ENCODE data around the gene NSF.
"Not testable (repeated sequence)": the region's sequence is repeated elsewhere in the genome, so short reads cannot be mapped to it uniquely, and the experiment has no call there.

Gene NSF

DNA sequence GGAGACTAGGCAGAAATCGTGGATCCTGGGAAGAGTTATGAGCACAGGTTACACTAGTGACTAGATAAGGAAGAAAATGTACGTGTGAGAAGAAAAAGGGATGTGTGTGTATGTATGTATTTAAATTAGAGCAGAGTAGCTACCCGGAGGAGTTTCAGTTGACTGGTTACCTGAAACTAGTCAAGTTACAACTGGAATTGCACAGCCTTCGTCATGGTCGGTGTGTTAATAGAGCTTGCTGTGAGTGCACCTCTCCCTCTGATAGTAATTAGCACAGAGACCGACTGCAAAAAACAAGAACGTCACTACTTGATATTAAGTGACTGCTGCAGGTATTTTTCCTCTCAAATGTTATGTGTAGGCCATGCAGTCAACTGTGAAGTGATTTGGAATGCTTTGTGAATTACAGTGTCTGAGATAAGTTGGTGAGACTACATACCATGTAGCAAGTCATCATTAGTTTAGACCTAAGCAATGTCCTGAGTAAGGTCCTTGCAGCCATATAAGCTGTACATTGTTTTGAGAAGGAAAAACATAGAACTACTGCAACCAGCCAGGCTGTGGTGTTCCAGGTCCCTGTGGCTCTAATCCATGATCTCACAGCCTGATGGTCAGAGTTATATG, 132.3 kb downstream of the NSF start:
- DNase-seq = no peak

DNA sequence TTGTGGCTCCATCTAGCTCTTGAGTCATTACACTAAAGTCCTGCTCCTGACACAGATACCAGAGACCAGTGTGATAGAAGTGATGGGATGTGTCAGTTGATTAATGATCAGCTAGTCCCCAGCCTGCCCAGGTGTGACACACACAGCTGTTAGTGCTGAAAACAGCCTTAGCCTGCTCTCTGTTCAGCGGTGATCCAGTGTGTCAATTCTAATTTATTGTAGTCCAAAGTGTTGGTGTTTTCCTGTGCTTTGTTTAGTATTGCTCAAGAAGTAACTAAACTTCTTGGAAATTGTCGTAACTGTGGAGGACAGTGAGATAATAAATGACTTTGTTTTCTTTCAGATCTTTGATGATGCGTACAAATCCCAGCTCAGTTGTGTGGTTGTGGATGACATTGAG, 135.7 kb downstream of the NSF start:
- no peak for DNase-seq

DNA sequence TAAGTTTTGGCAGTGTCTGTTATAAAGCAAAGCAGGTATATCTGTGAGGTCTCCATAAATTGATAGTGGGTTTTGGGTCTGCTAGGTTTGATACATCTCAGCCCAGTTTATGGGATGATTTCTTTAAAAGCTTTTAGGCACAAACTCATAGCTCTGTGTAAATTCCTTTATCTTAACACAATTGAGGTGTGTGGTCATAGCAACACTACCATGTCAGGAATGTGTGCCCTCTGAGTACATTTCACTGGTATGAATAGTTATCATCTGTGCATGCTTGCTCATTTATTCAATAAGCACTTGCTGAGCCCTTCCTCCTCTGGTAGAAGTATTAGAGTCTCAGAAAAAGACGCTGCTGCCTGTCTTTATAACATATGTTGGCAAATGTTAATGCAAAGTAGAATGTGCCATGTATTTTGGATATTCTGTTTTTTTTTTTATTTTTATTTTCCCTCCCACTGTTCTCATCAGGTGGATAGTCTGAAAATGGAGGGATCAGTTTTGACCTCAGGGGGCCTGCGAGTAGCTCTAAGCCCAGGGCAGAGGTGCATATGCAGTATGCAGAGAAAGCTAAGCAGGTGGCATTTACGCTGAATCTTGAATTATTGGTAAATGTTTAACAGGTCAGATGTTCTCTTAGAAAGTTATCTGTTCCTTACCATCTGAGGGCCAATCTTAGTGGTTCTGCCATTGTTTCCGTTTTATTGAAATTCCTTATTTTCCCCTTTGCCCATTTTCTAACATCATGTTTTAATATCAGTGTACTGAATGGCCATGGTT, 137.3 kb downstream of the NSF start:
- no peak for DNase-seq

DNA sequence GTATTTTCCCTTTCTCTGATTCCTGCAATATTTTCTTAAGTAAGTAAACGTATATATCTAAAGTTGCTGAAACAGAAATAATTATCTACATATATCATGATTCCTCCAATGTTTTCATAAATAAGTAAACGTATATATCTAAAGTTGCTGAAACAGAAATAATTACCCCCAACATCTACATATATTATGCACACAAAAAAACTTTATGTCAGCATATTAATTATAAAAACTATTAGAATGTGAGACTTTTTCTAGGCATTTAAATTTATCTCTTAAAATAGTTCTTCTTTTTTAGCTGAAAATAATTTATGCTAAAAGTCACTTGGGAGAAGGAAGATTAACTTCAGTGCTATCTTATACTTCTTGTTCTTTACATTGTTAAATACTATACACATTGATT, 139.6 kb downstream of the NSF start:
- no peak for DNase-seq

DNA sequence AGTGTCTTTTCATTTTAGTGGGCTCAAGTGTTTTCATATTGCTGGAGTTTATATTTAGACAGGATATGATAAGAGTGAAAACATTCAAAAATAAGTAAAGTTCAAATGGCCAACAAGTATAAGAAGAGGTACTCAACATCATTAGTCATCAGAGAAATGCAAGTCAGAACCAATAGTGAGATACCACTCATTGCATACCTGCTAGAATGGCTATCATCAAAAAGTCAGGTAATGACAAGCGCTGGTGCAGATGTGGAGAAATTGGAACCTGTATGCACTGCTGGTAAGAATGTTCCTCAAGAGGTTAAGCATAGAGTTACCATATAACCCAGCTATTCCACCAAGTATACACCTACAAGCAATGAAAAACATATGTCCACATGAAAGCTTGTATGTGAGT, 140.2 kb downstream of the NSF start:
- DNase-seq = no peak

DNA sequence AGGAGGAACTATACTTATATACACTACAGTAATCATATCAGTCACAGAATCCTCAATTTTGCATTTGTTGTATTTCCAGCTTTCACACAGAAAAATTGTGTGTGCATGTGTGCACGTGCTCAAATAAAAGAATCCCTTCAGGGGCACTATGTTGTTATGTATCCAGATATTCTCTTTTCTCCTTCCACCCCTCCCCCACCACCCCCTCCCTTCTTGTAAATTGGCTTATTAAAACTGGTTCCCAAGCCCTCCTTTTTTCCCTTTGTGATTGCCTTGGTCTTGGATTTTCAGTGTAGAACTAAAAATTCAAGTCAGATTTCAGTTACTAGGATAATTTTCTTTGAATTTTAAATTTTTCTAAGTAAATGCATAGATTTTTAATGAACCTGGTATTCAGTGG, 141.7 kb downstream of the NSF start:
- DNase-seq = no peak

DNA sequence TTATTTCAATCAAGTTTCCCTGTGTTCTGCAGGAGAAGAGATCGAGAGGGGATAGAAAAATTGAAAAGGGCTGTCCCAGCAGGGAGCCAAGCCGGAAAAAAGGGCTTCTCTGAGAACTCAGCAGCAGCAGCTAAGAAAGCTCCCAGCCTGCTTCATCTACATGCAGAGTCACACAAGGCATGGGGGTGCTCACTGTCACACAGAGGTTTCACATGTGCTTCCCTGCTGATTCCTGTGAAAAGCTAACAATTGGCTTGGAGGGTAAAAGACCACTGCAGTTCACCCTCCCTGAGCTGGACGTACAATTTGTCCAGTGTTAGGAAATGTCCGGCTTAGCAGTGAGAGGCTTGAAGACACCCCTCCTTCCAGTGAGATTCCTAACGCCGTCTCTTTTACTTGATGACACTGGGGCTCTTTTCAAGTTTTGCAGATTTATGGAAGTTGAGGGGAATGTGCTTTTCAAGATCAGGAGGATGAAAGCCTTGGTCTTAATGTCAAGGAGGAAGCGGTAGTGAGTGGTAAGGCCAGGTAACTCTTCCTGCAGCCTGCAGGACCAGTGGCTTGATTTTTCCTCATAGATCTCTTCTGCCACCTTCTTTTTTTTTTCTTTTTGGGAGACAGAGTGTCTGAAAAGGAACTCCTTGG, 142.4 kb downstream of the NSF start:
- DNase-seq = no peak

DNA sequence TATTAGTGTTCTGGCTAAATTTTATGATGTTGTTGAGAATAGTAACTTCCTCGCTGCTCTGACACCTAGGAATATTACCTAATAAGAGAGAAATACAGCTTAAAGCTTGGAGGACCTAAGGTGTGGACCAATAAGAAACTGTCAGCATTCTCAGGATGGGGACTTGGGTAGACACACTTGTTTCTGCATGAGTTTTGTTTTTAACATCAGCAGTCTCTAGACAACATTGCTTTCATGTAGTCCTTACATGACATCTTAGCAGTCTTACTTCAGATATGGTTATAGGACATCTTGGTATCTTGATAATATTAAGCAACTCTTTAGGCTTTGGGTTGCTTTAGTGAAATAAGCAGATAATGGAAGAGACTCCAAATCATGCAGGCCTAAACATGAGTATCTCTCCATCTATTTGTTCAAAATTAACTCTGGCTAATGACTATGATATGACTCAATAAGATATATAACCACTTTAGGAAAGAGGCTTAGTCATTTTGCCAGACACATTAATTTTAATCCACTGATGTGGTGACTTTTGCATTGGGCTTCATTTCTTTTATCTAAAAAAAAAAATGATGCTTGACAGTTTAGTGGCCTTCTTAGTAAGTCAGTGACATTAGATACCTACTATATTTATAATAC, 143.5 kb downstream of the NSF start:
- DNase-seq = no peak

DNA sequence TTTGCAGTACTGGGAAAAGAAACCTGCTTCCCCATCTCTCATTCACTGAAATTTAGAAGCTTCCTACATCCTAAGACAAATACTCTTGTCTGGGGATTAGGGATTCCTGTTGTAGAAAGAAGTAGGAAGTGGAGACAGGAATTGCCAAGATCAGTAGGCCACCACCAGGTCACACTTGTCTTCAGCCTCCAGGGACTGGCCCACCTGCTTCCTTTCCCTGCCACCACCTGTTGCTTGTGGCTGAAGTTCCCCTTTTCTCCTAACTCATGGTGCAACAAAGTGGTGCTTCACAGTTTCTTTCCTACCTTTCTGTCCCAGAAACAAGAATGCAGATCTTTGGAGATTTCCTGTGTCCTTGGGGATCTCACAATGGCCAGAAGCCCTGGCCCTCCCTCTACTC, 145.6 kb downstream of the NSF start:
- DNase-seq = no peak

DNA sequence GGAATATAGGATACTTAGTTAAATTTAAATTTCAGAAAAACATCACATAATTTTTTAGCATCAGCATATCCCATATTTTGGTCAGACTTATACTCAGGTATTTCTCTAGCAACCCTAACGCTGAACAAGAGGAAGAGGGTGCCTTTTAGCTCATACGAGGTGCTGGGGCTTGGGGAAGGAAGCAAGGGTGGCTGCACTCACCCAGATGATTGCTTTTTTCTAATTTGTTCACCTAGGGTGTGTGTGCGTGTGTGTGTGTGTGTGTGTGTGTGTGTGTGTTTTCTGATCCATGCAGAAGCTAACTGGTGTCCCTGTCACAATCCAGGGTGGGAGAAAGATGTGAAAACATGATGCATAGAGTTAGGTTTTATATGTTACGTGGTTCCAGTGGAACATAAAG, 146.9 kb downstream of the NSF start:
- no peak for DNase-seq

DNA sequence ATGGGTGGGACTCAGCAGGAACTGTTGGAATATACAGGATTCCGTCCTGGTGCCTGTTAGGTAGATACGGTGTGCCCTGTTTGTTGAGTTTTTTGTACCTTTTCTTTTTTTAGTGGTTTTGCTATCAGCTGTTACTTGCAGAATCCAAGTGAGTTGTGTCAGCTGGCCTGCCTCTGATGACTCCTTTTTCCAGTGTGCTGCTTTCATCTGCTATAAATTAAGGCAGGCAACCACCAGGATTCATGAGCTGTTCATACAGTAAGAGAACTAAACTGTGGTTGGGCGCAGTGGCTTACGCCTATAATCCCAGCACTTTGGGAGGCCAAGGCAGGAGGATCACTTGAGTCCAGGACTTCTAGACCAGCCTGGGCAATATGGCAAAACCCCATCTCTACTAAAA, 148.1 kb downstream of the NSF start:
- DNase-seq = no peak

DNA sequence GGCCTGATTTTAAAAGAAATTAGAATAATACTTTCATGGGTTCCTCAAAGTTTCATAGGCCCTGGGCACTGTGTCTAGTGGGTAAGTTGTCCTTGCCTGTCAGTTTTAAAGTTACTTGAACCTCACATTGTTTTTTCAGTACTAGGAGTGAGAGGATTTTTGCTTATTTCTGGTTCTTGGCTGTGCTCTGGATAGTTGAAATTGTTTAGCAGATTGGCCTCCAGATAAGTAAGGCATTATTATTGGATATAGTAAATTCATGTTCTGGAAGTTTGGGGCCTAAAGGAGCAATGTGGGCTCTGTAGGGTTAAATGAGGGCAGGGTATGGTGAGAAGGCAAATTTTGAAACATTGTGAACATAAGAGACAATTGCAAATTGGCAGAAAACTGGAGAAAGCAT, 149.5 kb downstream of the NSF start:
- no peak for DNase-seq

DNA sequence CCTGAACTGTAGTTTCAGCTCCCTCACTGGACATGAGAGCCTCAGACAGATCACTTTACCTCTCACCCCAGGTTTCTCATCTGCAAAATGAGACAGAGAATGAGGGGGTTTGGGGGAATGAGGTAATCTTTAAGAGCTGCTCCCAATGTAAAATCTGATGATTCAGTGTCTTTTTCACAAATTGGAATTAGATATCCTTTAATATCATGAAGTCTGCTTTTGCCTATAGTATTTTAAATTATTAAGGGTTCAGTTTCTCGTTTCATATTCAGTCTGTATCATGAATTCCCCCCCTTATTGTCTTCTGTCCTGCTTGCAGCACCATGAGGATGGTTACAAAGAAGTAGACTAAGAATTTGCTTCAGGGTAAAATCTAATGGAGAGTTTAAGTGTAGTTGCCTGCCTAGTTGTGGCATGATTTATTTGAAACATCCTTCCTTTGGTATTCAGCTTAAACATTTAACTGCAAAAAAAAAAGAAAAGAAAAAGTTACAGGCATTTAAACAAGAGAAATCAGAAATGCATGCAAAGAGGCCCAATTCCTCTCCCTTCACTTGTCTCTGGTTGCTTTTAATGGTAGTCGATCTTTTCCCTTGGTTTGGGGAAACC, 150.8 kb downstream of the NSF start:
- DNase-seq = no peak

DNA sequence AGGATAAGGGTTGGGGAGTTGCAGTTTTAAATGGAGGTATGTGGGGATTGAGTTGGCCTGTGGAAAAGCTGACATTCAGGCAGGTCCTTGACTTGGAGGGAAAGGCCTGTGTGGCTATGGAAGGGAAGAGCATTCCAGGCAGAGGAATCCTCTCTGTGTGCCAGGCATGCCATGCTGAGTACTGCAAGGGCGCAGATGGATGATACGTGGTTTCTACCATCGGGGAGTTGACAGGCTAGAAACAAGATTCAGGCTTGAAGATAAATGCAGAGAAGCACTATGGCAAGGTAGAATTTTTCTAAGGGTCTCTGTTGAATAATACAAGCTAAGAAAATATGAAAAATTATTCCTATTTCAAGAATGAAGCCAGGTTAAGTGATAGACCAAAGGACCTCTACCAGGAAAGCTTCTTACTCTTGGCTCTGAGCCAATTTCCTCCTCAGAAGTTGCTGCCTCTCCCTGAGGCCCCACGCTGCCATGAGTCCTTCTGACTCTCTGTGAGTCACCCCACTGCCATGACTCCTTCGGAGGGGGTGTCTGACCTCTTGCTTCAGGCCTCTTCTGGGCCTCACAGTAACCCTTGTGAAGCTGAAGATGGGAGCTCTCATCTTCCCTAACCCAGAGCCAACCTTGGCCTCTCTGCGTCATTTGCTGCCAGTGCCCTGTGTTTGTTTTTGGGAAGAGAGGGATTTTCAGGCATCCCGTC, 152.2 kb downstream of the NSF start:
- DNase-seq = no peak

DNA sequence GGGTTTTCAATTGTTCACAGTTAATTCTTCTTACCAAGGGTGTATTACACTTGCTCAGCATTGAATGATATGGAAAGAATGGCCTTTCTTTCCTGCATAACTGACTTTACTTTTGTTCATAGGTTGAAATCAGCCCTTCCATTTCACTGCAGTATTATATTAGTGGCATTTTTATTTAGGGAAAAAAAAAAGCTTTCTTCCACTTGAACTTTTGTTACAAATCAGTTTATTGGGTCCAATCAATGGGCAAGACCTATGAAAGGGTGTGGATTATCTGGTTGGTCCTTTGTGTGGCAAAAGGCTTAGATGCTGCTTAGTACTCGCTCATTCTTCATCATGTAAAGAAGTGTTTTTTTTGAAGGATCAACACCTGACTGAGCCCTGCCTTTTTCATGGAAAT, 154.0 kb downstream of the NSF start:
- DNase-seq = no peak

DNA sequence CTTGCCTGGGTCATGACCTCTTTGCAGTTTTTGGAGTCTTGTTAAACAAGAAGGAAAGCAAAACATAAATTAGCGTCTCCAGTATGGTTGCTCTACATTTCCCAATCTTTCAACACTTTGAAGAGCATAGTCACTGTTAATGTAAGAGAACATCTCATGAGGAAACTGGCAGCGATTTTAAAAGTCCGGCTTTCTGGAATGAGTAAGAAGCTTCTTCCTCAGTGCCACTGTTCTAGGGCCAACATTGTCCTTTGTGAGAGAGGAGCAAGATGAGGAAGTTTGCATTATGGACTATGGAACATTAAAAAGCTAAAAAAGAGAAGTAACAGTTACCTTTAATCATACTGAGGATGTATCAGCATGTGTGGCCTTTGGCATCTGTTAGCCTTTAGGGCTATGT, 154.9 kb downstream of the NSF start:
- no peak for DNase-seq

DNA sequence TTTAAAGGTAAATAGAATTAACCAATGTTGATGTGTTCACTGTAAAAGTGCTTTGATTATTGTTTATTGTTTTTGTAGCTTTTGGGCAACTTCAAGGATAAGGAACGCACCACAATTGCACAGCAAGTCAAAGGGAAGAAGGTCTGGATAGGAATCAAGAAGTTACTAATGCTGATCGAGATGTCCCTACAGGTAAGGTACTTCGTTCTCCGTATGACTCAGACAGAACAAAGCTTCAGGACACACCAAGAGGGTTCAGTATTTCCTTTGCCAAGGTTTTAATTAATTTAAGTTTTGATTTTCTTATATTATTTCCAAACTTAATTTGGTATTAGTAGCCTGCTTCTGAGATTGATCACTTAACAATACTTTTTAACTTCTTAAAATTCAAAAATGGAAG, 161.0 kb downstream of the NSF start:
- no peak for DNase-seq

DNA sequence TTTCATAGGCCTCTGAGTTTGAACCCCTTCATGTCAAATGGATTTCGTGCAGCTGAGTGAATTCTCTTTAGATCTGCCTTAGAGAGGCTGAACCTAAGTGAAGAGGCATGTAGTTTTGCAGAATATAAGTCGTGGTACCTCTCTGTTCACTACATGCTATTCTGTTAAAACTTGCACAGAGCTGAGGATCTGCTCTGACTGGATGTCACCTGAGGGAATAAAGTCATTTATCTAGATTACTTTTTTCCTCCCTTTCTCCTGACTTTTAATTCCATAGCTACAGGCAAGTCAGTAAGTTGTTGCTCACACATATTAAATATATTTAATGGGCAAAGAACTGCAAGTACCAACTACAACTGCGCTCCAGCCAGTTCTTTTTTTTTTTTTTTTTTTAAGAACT, 163.3 kb downstream of the NSF start:
- DNase-seq = no peak

DNA sequence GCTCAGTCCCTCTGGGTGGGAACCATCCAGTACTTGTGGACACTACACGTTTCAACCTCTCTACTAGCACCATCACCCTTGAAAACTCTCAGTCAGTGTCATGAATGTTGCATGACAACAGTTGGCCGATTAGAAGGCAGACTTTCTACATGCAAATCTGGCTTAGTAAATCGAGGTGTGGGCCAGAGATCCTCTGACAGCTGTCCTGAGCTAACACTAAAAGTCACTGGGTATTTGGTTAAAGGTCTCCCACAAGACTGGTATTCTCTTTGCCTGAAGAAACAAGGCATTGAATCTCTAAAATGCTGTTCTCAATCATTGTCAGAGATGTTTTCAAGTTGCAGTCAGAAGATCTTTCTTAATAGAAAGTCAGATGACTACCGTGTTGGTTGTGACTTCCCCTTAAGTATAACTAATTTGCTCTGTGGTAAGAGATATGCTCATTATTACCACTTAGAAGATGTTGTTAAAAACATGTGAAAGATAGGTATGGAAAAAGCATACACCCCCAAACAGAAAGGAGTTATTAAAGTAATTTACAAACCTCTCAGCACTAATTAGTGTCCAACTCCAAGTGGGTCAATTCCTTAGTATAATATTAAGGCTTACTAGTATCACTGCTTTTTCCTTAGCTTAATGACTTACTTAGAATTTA, 165.7 kb downstream of the NSF start:
- no peak for DNase-seq

DNA sequence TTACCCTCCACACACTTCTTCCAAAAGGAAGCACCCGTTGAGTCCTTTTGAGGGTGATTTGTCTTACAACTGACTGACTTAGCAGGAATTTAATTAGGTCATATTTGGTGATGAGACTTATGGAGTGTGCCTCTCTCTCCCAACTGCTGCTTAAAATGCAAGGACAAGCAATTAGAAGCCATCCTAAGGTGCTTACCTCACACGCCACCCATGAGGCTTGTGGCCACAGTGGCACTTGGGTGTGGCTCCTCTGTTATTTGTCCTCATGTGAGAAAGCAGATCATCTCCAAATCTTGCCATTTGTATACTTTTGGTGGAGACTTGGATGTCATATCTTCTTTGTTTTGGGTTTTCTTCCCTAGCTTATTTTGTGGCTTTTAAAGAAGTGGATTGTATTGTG, 166.4 kb downstream of the NSF start:
- DNase-seq = no peak

DNA sequence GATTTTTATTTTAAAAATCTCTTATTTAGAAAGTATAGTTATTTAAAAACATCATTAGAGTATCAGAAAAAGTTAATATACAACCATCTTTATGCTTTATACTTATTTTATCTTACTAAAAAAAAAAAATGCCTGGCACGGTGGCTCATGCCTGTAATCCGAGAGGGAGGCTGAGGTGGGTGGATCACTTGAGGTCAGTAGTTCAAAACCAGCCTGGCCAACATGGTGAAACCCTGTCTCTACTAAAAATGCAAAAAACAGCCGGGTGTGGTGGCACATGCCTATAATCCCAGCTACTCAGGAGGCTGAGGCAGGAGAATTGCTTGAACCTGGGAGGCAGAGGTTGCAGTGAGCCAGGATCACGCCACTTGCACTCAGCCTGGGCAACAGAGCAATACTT, 167.1 kb downstream of the NSF start:
- not testable (repeated sequence) for DNase-seq

DNA sequence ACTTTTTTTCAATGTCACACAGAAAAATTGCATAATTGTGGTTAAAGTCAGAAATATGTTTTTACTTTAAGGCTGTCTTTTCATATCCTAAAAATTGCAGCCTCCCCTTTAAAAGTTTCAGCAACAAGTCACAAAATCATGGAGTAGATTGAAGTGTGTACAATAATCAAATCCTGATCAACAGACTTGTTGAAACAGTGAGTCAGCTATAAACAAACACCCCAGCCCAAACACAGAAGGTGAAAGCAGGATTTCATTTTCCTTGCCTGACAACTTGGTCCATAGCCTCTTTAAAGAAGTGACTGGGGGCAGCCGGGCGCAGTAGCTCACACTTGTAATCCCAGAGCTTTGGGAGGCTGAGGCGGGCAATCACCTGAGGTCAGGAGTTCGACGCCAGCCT, 168.1 kb downstream of the NSF start:
- no peak for DNase-seq

Data from NCI-H1436 (cell line).